K562 (cell line): Measurements from ENCODE around the gene UNC13A. TPM values are rescaled to one million over a fixed set of nuclear protein-coding genes. Genes with fewer than 3 reads are reported as not detected.

Experiments
- BCLAF1 ChIP-seq, 2 experiments: fragments of 450-650 bp in 1 of 2; IDR thresholded peaks; 2 replicates each; pipeline ENCODE4 v1.6.1; 2011 to 2017; ENCODE audit warnings: low read depth in 2 of 2, antibody characterized with exemption in 1 of 2, borderline replicate concordance in 1 of 2, low read length in 1 of 2, mild to moderate bottlenecking in 1 of 2, mixed read lengths in 1 of 2; ENCODE audit not compliant: control insufficient read depth in 1 of 2
- BHLHE40 ChIP-seq: IDR thresholded peaks from 2 replicates; pipeline ENCODE4 v1.6.1; 2011; ENCODE audit warnings: low read length, improper control_type of control experiment
- CBX3 ChIP-seq, 2 experiments: IDR thresholded peaks; 1 replicate in 1 of 2; 2 replicates in 1 of 2; pipeline ENCODE4 v1.6.1; 2012; ENCODE audit warnings: inconsistent platforms in 2 of 2, low read length in 2 of 2, borderline replicate concordance in 1 of 2, control low read depth in 1 of 2
- EP300 ChIP-seq: IDR thresholded peaks from 2 replicates; pipeline ENCODE4 v1.6.1; 2012; ENCODE audit warnings: low read length, improper control_type of control experiment
- EZH2 ChIP-seq: IDR thresholded peaks from 2 replicates; pipeline ENCODE4 v1.6.1; 2012; ENCODE audit warnings: low read depth, mild to moderate bottlenecking, inconsistent platforms, low read length, borderline replicate concordance
- GABPB1 ChIP-seq: sonication (generic); formaldehyde crosslinking; IDR thresholded peaks from 2 replicates; pipeline ENCODE4 v1.8.0; 2022; ENCODE audit warnings: mild to moderate bottlenecking, missing genetic modification reagents
- HDAC1 ChIP-seq, 2 experiments: fragments of 450-650 bp; IDR thresholded peaks; 2 replicates each; pipeline ENCODE4 v1.6.1; 2016 to 2017; ENCODE audit warnings: inconsistent platforms in 1 of 2, mild to moderate bottlenecking in 1 of 2, moderate library complexity in 1 of 2
- MAZ ChIP-seq, 2 experiments: fragments of 450-650 bp in 1 of 2; sonication (generic) in 1 of 2; formaldehyde crosslinking; IDR thresholded peaks in 1 of 2; conservative IDR thresholded peaks in 1 of 2; 2 replicates each; pipeline versions ENCODE4 v1.4.0 to v1.5.0; 2020; ENCODE audit warnings: mild to moderate bottlenecking in 1 of 2, missing genetic modification reagents in 1 of 2
- MTA3 ChIP-seq: fragments of 450-650 bp; formaldehyde crosslinking; IDR thresholded peaks from 2 replicates; pipeline ENCODE4 v1.6.1; 2017; ENCODE audit warnings: mild to moderate bottlenecking, borderline replicate concordance
- PHF8 ChIP-seq: fragments of 200-600 bp; sonication (generic); IDR thresholded peaks from 2 replicates; pipeline ENCODE4 v1.6.1; 2012; ENCODE audit warnings: mixed run types, mild to moderate bottlenecking, inconsistent platforms, low read length, moderate library complexity, borderline replicate concordance
- RBBP5 ChIP-seq: fragments of 200-600 bp; sonication (generic); IDR thresholded peaks from 2 replicates; pipeline ENCODE4 v1.6.1; 2012; ENCODE audit warnings: borderline replicate concordance, mild to moderate bottlenecking, low read length, control low read depth, inconsistent platforms; ENCODE audit not compliant: insufficient read depth, poor library complexity, severe bottlenecking
- SPI1 ChIP-seq: IDR thresholded peaks from 2 replicates; pipeline ENCODE4 v1.6.1; 2011; ENCODE audit warnings: low read depth, low read length, control low read depth, borderline replicate concordance
- TFAP4 ChIP-seq: sonication (generic); formaldehyde crosslinking; IDR thresholded peaks from 2 replicates; pipeline ENCODE4 v1.8.0; 2022; ENCODE audit warnings: missing genetic modification reagents, mild to moderate bottlenecking, moderate library complexity, borderline replicate concordance
- ZBTB17 ChIP-seq: fragments of 450-650 bp; formaldehyde crosslinking; IDR thresholded peaks from 2 replicates; pipeline ENCODE4 v1.4.0; 2020; ENCODE audit warnings: mild to moderate bottlenecking
- ZNF41 ChIP-seq: fragments of 250-450 bp; sonication (Bioruptor Pico); conservative IDR thresholded peaks from 2 replicates; pipeline ENCODE4 v1.4.0; 2020; ENCODE audit warnings: mild to moderate bottlenecking
- ZNF592 ChIP-seq: fragments of 450-650 bp; IDR thresholded peaks from 2 replicates; pipeline ENCODE4 v1.6.1; 2017; ENCODE audit warnings: antibody characterized with exemption, mild to moderate bottlenecking
- polyA plus RNA-seq, 8 experiments: library from polyadenylated mRNA; depleted of rRNA in 4 of 8; stranded (reverse) in 5 of 8; unstranded in 3 of 8; fragments of >200 nt; fragmentation: Nextera tagmentation in 2 of 8; fragmentation: Illumina TruSeq in 1 of 8; extraction: Ambion mirVana in 2 of 8; extraction: Trizol in 1 of 8; gene quantifications; 2 replicates each; pipeline versions ENCODE4 v1.2.1 to v1.2.3, GENCODE V29; 2011 to 2014; ENCODE audit warnings: inconsistent platforms in 1 of 8, missing spikeins in 1 of 8
- total RNA-seq, 7 experiments: library from RNA; depleted of rRNA in 6 of 7; stranded (reverse); fragments of >200 nt in 6 of 7; fragmentation: Illumina TruSeq in 2 of 7; extraction: Trizol in 2 of 7; gene quantifications; 2 replicates each; pipeline versions ENCODE4 v1.2.1 to v1.2.3, GENCODE V29; 2011 to 2021; ENCODE audit warnings: low replicate concordance in 1 of 7

UNC13A gene
- total and polyA plus RNA-seq, 9 of the 15 experiments (the other 6 are each of a cell fraction or from before 2014, with no cell fraction given) = 0.03 to 1.0 (median 0.25) TPM

- TF ChIP-seq GABPB1 (CRISPR knock-in tag) = 0 out of 2 replicates have a peak, but pooled peaks have one; percentile 21
- peak in 1 of 2 experiments; percentile 31; a peak in 1 of 3 replicates for TF ChIP-seq CBX3 (IDR thresholded peaks at IDR 0.05; ENCODE audit: borderline replicate concordance in 1 of 2, low read length in 2 of 2)
- 0 out of 2 replicates have a peak, but pooled peaks have one; percentile 11 for TF ChIP-seq BHLHE40
- TF ChIP-seq MTA3 = 0 out of 2 replicates have a peak, but pooled peaks have one; percentile 44
- no peak for TF ChIP-seq EZH2
- 0 out of 2 replicates have a peak, but pooled peaks have one; percentile 37 for TF ChIP-seq ZNF592
- TF ChIP-seq RBBP5 = peak; percentile 62
- 0 out of 2 replicates have a peak, but pooled peaks have one; percentile 19 for TF ChIP-seq ZBTB17 (CRISPR knock-in tag)
- TF ChIP-seq ZNF41 = no peak
- TF ChIP-seq SPI1 = peak; percentile 79
- 0 out of 2 replicates have a peak, but pooled peaks have one; percentile 21 for TF ChIP-seq EP300
- peak in 1 of 2 experiments; percentile 35; a peak in 1 of 4 replicates for TF ChIP-seq HDAC1 (IDR thresholded peaks at IDR 0.05)
- peak; percentile 47; the same call in 1 of the 2 replicates for TF ChIP-seq PHF8
- peak; percentile 63 for TF ChIP-seq TFAP4 (CRISPR knock-in tag)
- no peak for TF ChIP-seq BCLAF1 (IDR thresholded peaks at IDR 0.05; ENCODE audit: borderline replicate concordance in 1 of 2, control insufficient read depth in 1 of 2, low read depth in 2 of 2, low read length in 1 of 2)
- TF ChIP-seq MAZ (CRISPR knock-in tag; conservative IDR thresholded peaks at IDR 0.05 in 1 of 2, IDR thresholded peaks at IDR 0.05 in 1 of 2) = peak; percentile 16 to 23; a peak in 1 of 4 replicates
Observed at GRCh38 chr19:17553256-17553655, 134.9 kb downstream of the UNC13A start (continued).
